ENCODE results near the gene PLA2G3.
"Not testable (repeated sequence)": the region's sequence is repeated elsewhere in the genome, so short reads cannot be mapped to it uniquely, and the experiment has no call there.

PLA2G3 gene

GRCh38 chr22:31106001-31106571, 34.2 kb downstream of the PLA2G3 start:
- DNase-seq, result no peak
- in situ Hi-C loops (cut with HindIII; ENCODE audit: low pct_ligation_motif_present, low pct_unique_long_range_greater_than_20kb, low sequenced_read_pairs), result no loop called here

GRCh38 chr22:31105282-31105929, 34.9 kb downstream of the PLA2G3 start:
- no peak for DNase-seq
- in situ Hi-C loops (cut with HindIII; ENCODE audit: low pct_ligation_motif_present, low pct_unique_long_range_greater_than_20kb, low sequenced_read_pairs), result no loop called here

GRCh38 chr22:31104869-31105268, 35.4 kb downstream of the PLA2G3 start:
- DNase-seq, result no peak
- in situ Hi-C loops (cut with HindIII; ENCODE audit: low pct_ligation_motif_present, low pct_unique_long_range_greater_than_20kb, low sequenced_read_pairs), result no loop called here

DNA sequence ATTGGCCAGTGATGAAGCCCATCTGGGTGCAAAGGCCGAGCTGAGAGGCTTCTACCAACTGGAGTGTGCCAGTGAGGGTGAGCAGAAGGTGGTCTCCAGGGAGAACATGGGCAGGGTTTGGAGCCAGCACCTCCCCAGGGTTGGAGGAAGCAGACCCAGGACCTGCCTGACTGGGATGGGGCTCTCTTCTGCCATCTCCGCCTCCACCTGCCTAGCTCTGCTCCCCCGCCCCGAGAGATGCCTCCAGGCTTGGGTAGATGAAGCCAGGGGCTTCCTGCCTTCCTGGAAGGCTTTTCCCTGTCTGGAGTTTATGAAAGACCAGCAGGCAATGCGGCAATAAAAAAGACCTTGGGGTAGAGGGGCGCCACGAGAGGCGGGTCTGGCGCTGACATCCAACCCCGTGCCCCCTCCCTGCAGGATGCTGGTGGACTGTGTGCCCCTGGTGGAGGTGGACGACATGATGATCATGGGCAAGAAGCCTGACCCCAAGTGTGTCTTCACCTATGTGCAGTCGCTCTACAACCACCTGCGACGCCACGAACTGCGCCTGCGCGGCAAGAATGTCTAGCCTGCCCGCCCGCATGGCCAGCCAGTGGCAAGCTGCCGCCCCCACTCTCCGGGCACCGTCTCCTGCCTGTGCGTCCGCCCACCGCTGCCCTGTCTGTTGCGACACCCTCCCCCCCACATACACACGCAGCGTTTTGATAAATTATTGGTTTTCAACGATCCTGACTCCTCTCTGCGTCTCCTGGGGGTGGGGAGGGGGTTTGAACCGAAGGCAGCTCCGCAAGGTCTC, 36.2 kb downstream of the PLA2G3 start:
- DNase-seq, result no peak
- in situ Hi-C loops (cut with HindIII; ENCODE audit: low pct_ligation_motif_present, low pct_unique_long_range_greater_than_20kb, low sequenced_read_pairs), result no loop called here

DNA sequence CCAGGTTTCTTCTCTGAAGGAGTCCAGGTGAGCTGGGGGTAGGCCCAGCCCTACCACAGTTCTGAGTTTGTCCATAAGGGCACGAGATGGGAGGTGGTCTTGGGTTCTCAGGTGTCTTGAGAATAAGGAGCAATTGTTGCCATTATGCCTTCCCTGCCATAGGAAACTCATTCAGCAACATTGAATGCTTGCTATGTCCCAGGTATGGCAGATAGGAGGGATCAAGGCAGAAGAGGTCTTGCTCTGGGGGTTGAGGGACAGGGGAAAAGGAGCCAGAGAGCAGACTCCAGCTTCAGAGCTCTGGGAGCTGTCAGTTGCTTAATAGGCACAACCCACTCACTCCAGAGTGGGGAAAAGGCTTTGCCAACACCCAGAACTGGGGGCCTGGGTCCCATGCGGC, 37.2 kb downstream of the PLA2G3 start:
- no peak for DNase-seq
- in situ Hi-C loops (cut with HindIII; ENCODE audit: low pct_ligation_motif_present, low pct_unique_long_range_greater_than_20kb, low sequenced_read_pairs), result no loop called here

GRCh38 chr22:31102441-31103081, 37.7 kb downstream of the PLA2G3 start:
- in situ Hi-C loops (cut with HindIII; ENCODE audit: low pct_ligation_motif_present, low pct_unique_long_range_greater_than_20kb, low sequenced_read_pairs), result no loop called here
- DNase-seq, result peak; percentile 17

DNA sequence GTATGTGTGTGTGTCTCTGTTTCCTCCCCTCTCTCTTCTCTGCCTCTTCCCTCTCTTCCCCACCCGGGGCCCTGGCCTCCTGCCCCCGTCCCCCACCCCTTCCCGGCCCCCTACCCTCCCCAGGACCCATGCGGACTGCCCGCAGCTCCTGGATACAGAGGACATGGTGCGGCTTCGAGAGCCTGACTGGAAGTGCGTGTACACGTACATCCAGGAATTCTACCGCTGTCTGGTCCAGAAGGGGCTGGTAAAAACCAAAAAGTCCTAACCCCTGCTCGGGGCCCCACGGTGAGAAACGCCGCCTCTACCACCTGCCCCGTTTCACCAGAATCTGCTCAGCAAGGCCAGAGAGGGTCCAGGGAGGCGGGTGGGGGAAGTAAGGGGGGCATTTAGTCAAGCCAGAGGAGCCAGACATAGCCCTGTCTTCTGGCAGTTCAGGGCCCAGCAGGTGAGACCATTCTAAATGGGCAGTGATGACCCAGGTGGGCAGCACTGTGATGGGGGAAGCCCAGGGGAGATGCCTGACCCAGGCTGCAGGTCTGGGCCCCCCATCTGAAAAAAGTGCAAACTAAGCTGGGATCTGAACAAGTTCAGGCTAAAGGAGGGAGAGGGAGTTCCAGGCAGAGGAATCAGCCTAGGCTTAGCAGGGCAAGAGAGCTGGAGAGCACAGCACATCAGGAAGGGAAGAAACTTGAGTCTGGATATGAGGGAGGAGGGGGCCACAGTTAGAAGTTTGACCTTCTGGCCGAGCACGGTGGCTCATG, 39.4 kb downstream of the PLA2G3 start:
- DNase-seq, result no peak
- in situ Hi-C loops (cut with HindIII; ENCODE audit: low pct_ligation_motif_present, low pct_unique_long_range_greater_than_20kb, low sequenced_read_pairs), result no loop called here

DNA sequence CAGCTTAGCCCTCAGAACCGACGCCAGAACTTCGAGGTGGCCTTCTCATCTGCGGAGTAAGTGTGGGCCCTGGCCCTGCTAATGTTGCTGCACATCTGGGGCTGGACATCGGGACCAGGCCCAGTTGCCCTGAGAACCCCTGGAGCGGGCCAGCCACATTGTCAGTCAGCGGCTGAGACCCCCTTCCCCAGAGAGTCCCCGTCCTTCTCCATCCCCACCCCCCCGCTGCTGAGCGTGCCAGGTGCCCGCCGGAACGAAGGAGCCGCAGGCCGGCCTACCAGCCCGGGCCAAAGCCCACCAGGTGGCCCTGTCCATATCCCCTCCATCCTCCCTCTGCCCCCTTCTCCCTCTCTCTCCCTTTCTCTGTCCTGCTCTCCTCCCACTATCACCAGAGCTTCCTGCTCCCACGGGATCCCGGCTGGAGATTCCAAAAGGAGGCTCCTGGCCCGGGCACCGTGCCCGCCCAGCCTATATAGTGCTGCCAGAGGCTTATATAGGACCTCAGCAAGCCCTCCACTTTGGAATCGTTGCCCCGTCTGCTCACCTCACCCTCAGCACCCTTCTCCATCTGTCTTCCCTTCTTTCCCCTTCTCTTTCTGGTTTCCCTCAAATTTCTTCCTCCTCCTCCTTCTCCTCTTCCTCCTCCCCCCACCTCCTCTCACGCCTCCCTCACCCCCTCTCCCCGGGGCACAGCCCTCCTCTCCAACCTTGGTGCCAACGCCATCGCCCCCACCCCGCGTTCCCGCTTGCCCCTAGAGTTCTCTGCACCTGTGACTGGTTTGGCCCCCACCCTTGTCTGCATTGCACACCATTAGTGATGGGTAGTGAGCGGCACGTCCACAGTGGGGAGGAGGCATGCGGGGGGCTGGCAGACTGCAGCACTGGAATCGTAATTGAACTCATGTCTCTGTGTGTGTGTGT, 40.2 kb downstream of the PLA2G3 start:
- in situ Hi-C loops (cut with HindIII; ENCODE audit: low pct_ligation_motif_present, low pct_unique_long_range_greater_than_20kb, low sequenced_read_pairs), result no loop called here

GRCh38 chr22:31099386-31099785, 40.9 kb downstream of the PLA2G3 start:
- DNase-seq, result no peak
- in situ Hi-C loops (cut with HindIII; ENCODE audit: low pct_ligation_motif_present, low pct_unique_long_range_greater_than_20kb, low sequenced_read_pairs), result no loop called here

More for the DNA sequence above, 40.2 kb downstream of the PLA2G3 start:
- DNase-seq, result no peak

DNA sequence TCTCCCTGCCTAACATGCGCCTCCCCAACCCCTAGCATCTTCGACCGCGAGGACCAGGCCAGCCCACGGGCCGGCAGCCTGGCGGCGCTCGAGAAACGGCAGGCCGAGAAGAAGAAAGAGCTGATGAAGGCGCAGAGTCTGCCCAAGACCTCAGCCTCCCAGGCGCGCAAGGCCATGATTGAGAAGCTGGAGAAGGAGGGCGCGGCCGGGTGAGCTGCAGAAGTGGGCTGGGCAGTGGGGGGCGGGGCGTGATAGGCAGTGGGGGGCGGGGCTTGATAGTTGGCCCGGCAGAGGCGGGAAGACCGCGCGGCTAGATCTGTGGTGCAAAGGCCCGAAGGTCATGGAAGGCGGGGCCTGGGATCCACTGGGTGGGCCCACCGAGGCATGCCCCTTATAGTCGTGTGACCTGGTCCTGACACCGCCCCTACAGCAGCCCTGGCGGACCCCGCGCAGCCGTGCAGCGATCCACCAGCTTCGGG, 41.6 kb downstream of the PLA2G3 start:
- in situ Hi-C loops (cut with HindIII; ENCODE audit: low pct_ligation_motif_present, low pct_unique_long_range_greater_than_20kb, low sequenced_read_pairs), result no loop called here
- no peak for DNase-seq

DNA sequence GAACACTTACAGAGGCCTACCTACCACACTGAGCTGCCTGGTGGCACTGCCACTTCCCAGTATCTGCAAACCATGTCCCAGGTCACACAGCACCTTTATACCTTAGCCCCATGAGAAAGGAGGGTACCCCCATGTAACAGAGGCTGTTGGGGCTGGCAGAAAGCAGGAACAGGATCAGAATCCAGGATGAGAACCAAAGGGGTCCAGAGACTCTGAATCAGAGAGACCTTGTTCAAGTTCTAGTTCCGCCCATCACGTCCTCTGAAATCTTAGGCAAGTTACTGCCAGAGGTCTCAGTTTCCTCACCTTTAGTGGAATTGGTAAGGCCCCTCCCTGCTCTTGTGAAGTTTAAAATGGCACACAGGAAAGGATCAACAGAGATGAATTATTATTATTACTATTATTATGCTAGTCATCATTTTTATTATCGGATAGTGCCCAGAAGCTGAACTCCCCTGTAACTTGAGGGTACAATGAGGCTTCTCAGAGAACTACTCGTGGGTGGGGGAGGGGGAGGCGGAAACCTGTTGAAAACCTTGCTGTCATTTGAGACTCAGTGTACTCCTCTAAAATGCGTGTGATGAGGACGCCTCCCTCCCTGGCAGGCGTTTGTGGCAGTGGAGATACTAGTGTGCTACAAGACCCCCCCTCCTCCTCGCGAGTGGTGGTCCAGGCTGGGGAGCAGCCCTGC, 42.2 kb downstream of the PLA2G3 start:
- in situ Hi-C loops (cut with HindIII; ENCODE audit: low pct_ligation_motif_present, low pct_unique_long_range_greater_than_20kb, low sequenced_read_pairs), result no loop called here

GRCh38 chr22:31097539-31097938, 42.8 kb downstream of the PLA2G3 start:
- in situ Hi-C loops (cut with HindIII; ENCODE audit: low pct_ligation_motif_present, low pct_unique_long_range_greater_than_20kb, low sequenced_read_pairs); DNase-seq: not testable (repeated sequence)

More for the DNA sequence above, 42.2 kb downstream of the PLA2G3 start:
- DNase-seq, result no peak

- no peak for DNase-seq
- in situ Hi-C loops (cut with HindIII; ENCODE audit: low pct_ligation_motif_present, low pct_unique_long_range_greater_than_20kb, low sequenced_read_pairs), result no loop called here
Measured at GRCh38 chr22:31096657-31097279, 43.5 kb downstream of the PLA2G3 start.

DNA sequence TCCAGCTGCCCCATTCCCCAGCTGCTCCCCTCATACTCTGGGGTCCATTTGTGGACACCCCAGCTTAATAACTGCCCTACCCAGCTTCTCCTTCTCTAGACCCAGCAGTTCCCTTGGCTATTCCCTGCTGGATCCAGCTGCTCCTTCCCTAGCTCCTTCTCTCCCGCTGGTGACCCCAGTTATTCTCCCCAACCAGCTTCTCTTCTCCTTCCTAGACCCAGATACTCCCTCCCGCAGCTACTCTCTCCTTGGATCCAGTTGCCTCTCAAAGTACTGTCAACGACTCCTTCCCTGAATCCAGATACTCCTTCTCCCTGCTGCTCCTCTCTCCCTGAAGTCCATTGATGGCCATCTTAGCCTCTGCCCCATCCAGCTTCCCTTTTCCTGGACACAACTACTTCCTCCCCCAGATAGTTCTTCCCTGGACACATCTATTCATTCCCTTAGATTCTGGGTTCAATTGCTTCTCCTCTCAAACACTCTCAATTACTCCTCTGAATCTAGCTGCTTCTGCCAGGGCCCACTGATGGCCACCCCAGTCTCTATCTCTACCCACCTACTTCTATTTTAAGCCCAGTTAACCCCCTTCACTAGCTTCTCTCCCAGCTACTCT, 44.6 kb downstream of the PLA2G3 start:
- no peak for DNase-seq
- in situ Hi-C loops (cut with HindIII; ENCODE audit: low pct_ligation_motif_present, low pct_unique_long_range_greater_than_20kb, low sequenced_read_pairs), result no loop called here

DNA sequence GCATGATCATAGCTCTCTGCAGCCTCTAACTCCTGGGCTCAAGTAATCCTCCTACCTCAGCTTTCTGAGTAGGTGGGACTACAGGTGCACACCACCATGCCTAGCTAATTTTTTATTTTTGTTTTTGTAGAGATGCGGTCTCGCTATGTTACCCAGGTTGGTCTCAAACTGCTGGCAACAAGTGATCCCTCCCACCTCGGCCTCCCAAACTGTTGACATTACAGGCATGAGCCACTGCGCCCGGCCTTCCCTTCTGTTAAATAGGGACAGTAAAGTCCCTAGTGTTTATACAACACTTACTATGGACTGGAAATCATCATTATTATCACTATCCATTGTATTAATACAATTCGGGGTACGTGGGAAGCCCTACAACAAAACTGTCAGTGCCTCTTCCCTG, 45.6 kb downstream of the PLA2G3 start:
- in situ Hi-C loops (cut with HindIII; ENCODE audit: low pct_ligation_motif_present, low pct_unique_long_range_greater_than_20kb, low sequenced_read_pairs), result no loop called here
- no peak for DNase-seq

DNA sequence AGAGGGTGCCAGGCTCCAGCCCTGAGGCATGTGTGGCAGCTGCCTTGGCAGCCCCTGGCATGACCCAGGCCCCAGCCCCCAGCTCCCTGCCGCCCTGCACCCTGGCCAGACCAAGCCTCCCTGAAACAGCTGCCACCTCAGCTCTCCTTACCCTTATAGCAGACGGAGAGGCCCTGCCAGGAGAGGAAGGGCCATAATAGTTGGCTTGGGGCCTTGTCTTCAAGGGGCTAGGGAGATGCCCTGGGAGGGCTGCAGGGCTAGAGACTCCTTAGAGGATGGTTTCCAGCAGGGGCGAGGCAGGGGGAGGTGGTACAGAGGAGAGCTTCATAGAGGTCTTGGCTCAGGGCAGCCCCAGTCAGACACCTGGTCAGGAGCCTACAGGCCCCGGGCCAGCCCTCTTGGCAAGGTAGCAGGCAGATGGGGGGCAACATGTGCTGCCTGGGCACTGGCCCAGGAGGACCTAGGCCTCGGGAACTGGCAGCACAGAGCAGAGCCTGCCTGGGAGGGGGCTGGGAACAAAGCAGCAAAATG, 46.2 kb downstream of the PLA2G3 start:
- in situ Hi-C loops (cut with HindIII; ENCODE audit: low pct_ligation_motif_present, low pct_unique_long_range_greater_than_20kb, low sequenced_read_pairs), result no loop called here

More for the DNA sequence above, 46.2 kb downstream of the PLA2G3 start:
- no peak for DNase-seq

Data from ACHN (cell line).